ENCODE results near the gene ARHGAP24. TPM values are rescaled to one million over a fixed set of nuclear protein-coding genes. Genes with fewer than 3 reads are reported as not detected.
A peak's percentile ranks its signal among the peaks of the same experiment; 100 is the strongest.

The ARHGAP24 gene
- total and polyA plus RNA-seq, 4 donors, result 16.1 to 40.5 (median 24.4) TPM

DNA sequence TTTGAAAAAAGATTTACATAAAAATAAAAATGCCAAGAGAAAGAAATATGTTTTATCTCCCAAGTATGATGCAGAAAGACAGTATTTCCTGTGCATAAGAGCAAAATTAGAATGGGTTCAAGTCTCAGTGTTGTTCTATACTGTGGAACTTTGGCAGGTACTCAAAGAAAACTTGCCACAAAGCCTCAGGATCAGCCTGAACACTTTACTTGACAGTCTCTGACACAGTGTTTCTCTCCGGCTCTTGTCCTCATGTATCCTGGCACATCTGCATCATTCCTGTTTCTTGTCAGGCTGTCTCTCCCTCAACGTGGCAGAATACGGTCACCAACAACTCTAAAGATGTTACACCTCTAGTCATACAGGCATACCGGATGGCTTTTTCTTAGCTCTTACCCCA lies 273.7 kb downstream of the ARHGAP24 start:
- H3K27me3 ChIP-seq (ENCODE audit: control insufficient read depth, insufficient read depth, low read length), result no peaks in the 10 kb centered on the region
- WGBS (ENCODE audit: insufficient coverage), result 54% methylated on average over 3 of the region's 4 CpGs

DNA sequence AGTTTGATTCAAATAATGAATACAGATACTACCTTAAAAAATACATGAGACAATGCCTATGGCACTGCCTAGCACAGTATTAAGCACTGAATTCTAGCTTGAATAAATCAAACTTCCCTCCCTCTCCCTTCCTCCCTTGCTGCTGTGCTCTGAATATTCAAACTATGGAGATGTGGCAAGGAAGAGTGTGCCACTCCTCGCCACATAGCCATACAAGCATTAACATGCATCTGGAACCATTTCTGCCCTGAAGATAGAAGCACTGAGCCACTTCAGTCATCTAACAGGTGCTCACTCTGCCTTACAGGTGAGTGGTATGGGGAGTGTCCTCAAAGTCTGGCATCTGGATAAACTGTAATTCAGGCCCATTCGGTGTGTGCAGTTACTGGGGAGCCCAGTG lies 276.9 kb downstream of the ARHGAP24 start:
- H3K27ac ChIP-seq (ENCODE audit: low read depth, low read length), result no peak overlapping the region
- no peak for DNase-seq (ENCODE audit: low read depth in 4 of 6, low spot score in 6 of 6)
- no peaks in the 10 kb centered on the region for H3K4me1 ChIP-seq (ENCODE audit: control insufficient read depth, insufficient read depth, low read length)
- H3K4me3 ChIP-seq (ENCODE audit: low read depth, low read length), result no peak overlapping the region
- no peaks in the 10 kb centered on the region for H3K36me3 ChIP-seq (ENCODE audit: control insufficient read depth, insufficient read depth, low read length)
- H3K27me3 ChIP-seq (ENCODE audit: control insufficient read depth, insufficient read depth, low read length), result no peaks in the 10 kb centered on the region
- no peaks in the 10 kb centered on the region for H3K9me3 ChIP-seq (ENCODE audit: control insufficient read depth, insufficient read depth, low read length)
- WGBS (ENCODE audit: insufficient coverage), result 86% methylated on average over 1 of the region's 2 CpGs

More for the DNA sequence above, 273.7 kb downstream of the ARHGAP24 start:
- no peak overlapping the region for H3K4me3 ChIP-seq (ENCODE audit: low read depth, low read length)
- DNase-seq (ENCODE audit: low read depth in 4 of 6, low spot score in 6 of 6), result no peak
- H3K9me3 ChIP-seq (ENCODE audit: control insufficient read depth, insufficient read depth, low read length), result no peaks in the 10 kb centered on the region
- H3K4me1 ChIP-seq (ENCODE audit: control insufficient read depth, insufficient read depth, low read length), result no peaks in the 10 kb centered on the region
- no peaks in the 10 kb centered on the region for H3K36me3 ChIP-seq (ENCODE audit: control insufficient read depth, insufficient read depth, low read length)
- no peak overlapping the region for H3K27ac ChIP-seq (ENCODE audit: low read depth, low read length)

DNA sequence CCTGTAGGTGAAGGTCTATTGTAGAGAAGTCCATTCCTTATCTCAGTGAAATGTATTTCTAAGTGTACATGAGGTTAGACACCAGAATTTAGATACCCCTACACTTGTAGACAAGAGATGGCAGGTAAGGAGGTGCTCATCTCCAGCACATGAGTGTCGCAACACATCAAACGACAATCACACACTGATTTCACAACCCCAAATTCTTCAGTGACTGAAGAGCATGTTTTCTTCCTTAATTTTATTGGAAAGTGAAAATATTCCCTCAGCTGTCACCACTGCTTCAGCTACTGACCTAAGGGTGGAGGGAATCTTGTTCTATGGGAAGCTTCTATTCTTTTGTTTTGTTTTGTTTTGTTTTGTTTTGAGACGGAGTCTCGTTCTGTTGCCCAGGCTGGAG lies 280.3 kb downstream of the ARHGAP24 start:
- Histone ChIP-seq H3K9me3 (ENCODE audit: control insufficient read depth, insufficient read depth, low read length) (no peaks in the 10 kb centered on the region), H3K27ac (ENCODE audit: low read depth, low read length) (no peak overlapping the region), H3K4me3 (ENCODE audit: low read depth, low read length) (no peak overlapping the region), H3K4me1 (ENCODE audit: control insufficient read depth, insufficient read depth, low read length) (no peaks in the 10 kb centered on the region), H3K36me3 (ENCODE audit: control insufficient read depth, insufficient read depth, low read length) (no peaks in the 10 kb centered on the region), H3K27me3 (ENCODE audit: control insufficient read depth, insufficient read depth, low read length) (no peaks in the 10 kb centered on the region)
- no CpG with 5 or more reads among the region's 4 CpGs for WGBS (ENCODE audit: insufficient coverage)
- DNase-seq (ENCODE audit: low read depth in 4 of 6, low spot score in 6 of 6), result no peak

DNA sequence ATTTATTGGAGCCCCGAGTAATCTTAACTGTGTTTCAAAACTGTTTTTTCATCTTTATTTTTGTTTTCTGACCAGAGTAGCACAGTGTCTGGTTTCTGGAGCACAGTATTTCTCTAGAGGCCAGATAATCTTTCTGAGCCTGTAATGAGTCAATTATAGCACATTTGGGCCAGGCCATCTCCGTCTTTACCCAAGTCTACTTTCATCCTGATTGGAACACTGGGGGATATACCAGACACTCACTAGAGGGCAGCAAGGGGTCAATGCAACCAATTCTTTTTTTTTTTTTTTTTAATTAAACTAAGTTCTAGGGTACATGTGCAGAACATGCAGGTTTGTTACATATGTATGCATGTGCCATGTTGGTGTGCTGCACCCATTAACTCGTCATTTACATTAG lies 282.0 kb downstream of the ARHGAP24 start:
- H3K4me1 ChIP-seq (ENCODE audit: control insufficient read depth, insufficient read depth, low read length), result no peaks in the 10 kb centered on the region
- H3K4me3 ChIP-seq (ENCODE audit: low read depth, low read length), result no peak overlapping the region
- no peak overlapping the region for H3K27ac ChIP-seq (ENCODE audit: low read depth, low read length)
- DNase-seq (ENCODE audit: low read depth in 4 of 6, low spot score in 6 of 6), result no peak
- no CpG with 5 or more reads among the region's 3 CpGs for WGBS (ENCODE audit: insufficient coverage)
- H3K36me3 ChIP-seq (ENCODE audit: control insufficient read depth, insufficient read depth, low read length), result no peaks in the 10 kb centered on the region
- no peaks in the 10 kb centered on the region for H3K9me3 ChIP-seq (ENCODE audit: control insufficient read depth, insufficient read depth, low read length)
- no peaks in the 10 kb centered on the region for H3K27me3 ChIP-seq (ENCODE audit: control insufficient read depth, insufficient read depth, low read length)

DNA sequence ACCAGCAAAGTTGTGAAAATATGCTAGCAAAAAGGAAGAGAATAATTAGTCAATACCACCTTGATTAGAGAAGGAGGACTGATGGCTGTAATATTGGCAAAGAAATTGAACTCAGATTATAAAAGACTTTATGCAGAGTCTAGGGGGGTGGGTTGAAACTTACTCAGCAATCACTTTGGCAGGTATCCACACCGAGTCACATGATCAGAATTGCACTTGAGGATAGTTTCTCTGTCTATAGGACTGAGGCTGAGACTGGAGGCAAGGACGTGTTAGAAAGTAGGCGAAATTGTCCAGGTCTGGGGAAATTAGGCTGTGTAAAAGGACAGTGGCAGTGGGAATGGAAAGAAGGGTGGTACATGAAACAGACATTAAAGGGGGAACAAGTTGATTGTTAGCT lies 284.4 kb downstream of the ARHGAP24 start:
- no peak for DNase-seq (ENCODE audit: low read depth in 4 of 6, low spot score in 6 of 6)
- Histone ChIP-seq H3K36me3 (ENCODE audit: control insufficient read depth, insufficient read depth, low read length) (no peaks in the 10 kb centered on the region), H3K9me3 (ENCODE audit: control insufficient read depth, insufficient read depth, low read length) (no peaks in the 10 kb centered on the region), H3K27me3 (ENCODE audit: control insufficient read depth, insufficient read depth, low read length) (no peaks in the 10 kb centered on the region), H3K27ac (ENCODE audit: low read depth, low read length) (no peak overlapping the region), H3K4me3 (ENCODE audit: low read depth, low read length) (no peak overlapping the region), H3K4me1 (ENCODE audit: control insufficient read depth, insufficient read depth, low read length) (no peaks in the 10 kb centered on the region)
- WGBS (ENCODE audit: insufficient coverage), result 85% methylated on average over 3 of the region's 3 CpGs

DNA sequence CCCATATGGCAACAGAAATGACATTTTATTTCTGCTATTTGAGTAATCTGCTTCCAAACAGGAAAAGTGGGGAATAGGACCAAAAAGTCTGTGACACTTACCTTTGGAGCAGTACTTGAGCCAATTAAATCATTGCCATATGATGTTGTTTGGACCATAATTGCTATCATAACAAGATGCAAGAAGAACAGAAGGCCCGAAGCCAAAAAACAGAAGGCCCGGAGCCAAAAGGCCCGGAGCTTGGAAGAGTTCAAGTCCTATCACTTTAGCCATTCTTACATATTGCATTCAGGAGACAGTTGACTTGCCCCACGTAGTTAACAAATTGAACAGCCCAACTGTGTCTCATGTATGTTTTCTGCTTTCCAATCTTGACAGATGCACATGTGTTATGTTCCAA lies 285.6 kb downstream of the ARHGAP24 start:
- Histone ChIP-seq H3K4me3 (ENCODE audit: low read depth, low read length) (no peak overlapping the region), H3K4me1 (ENCODE audit: control insufficient read depth, insufficient read depth, low read length) (no peaks in the 10 kb centered on the region), H3K27ac (ENCODE audit: low read depth, low read length) (no peak overlapping the region), H3K9me3 (ENCODE audit: control insufficient read depth, insufficient read depth, low read length) (no peaks in the 10 kb centered on the region), H3K27me3 (ENCODE audit: control insufficient read depth, insufficient read depth, low read length) (no peaks in the 10 kb centered on the region), H3K36me3 (ENCODE audit: control insufficient read depth, insufficient read depth, low read length) (no peaks in the 10 kb centered on the region)
- 67% methylated on average over 3 of the region's 4 CpGs for WGBS (ENCODE audit: insufficient coverage)
- DNase-seq (ENCODE audit: low read depth in 4 of 6, low spot score in 6 of 6), result peak in 1 of 6 donors; percentile 51

DNA sequence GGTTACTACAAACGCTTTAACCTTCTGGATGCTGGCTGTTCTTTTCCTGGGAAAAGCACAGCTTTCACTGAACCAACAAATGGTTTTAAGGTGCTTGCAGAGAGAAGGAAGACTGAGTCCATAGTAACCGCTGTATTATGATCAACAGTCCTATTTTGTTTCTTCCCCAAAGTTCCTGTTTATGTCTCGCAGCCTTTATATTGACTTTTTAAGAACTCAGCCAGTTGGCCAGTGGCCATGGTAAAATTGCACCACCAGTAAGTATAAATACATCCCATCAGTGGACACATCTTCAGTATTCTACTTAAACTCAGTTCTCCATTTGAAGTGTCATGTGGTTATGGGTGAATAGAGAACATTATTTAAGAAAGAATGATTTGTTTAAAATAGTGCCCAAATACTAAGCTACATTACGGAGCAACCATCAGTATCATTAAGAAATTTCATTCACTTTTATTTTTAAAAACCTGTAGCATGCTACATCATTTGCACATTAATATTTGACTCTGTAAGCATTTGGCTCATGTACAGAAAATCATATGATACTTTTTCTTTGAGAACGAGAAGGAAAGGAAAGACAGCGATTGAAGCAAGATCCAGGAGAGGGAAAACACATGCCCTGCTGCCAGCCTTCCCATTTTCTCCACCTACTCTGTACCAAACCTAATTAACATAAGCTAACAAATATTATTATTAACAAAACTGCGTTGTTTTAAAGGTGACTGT lies 287.0 kb downstream of the ARHGAP24 start:
- H3K27me3 ChIP-seq (ENCODE audit: control insufficient read depth, insufficient read depth, low read length), result no peaks in the 10 kb centered on the region
- DNase-seq (ENCODE audit: low read depth in 4 of 6, low spot score in 6 of 6), result peak in 1 of 6 donors; percentile 29
- WGBS (ENCODE audit: insufficient coverage), result 58% methylated on average over 2 of the region's 7 CpGs
- no peaks in the 10 kb centered on the region for H3K4me1 ChIP-seq (ENCODE audit: control insufficient read depth, insufficient read depth, low read length)
- H3K9me3 ChIP-seq (ENCODE audit: control insufficient read depth, insufficient read depth, low read length), result no peaks in the 10 kb centered on the region
- no peak overlapping the region for H3K27ac ChIP-seq (ENCODE audit: low read depth, low read length)
- no peaks in the 10 kb centered on the region for H3K36me3 ChIP-seq (ENCODE audit: control insufficient read depth, insufficient read depth, low read length)
- H3K4me3 ChIP-seq (ENCODE audit: low read depth, low read length), result no peak overlapping the region

DNA sequence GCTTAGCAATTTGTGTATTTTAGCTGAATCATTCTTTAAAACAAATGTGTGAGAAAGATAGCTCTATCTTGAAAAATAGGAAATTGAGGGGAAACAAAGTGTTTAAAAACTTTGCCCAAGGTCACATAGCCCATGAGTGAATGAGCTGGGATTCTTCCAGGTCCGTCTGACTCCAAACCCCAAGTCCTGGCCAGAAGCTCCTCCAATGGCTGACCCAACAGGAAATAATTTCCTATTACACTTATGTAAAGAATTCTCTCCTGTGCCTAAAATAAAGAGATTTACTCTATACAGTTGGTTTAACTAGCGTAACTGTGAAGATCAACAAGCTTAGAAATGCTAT lies 287.6 kb downstream of the ARHGAP24 start:
- Histone ChIP-seq H3K4me3 (ENCODE audit: low read depth, low read length) (no peak overlapping the region), H3K27me3 (ENCODE audit: control insufficient read depth, insufficient read depth, low read length) (no peaks in the 10 kb centered on the region), H3K36me3 (ENCODE audit: control insufficient read depth, insufficient read depth, low read length) (no peaks in the 10 kb centered on the region), H3K27ac (ENCODE audit: low read depth, low read length) (no peak overlapping the region), H3K9me3 (ENCODE audit: control insufficient read depth, insufficient read depth, low read length) (no peaks in the 10 kb centered on the region), H3K4me1 (ENCODE audit: control insufficient read depth, insufficient read depth, low read length) (no peaks in the 10 kb centered on the region)
- no CpG with 5 or more reads among the region's 2 CpGs for WGBS (ENCODE audit: insufficient coverage)
- DNase-seq (ENCODE audit: low read depth in 4 of 6, low spot score in 6 of 6), result no peak

DNA sequence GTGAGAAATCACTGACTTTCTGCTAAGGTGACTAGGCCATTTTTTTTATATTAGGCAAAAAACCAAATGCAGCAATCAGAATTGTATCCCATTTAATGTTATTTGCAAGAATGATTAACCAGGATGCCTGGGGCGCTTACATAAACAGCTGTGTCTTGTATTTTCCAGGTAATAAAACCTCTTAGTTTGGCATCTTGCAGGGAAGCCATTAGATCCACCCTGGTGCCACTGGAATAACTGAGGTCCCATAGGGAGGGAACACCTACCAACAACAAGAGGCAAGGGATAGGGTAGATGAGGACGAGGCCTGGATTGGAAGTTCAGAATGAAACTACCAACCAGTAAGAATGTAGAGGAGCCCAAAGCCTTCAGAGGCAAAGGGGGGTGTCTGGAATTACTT lies 288.3 kb downstream of the ARHGAP24 start:
- peak in 1 of 6 donors; percentile 36 for DNase-seq (ENCODE audit: low read depth in 4 of 6, low spot score in 6 of 6)
- Histone ChIP-seq H3K27me3 (ENCODE audit: control insufficient read depth, insufficient read depth, low read length) (no peaks in the 10 kb centered on the region), H3K36me3 (ENCODE audit: control insufficient read depth, insufficient read depth, low read length) (no peaks in the 10 kb centered on the region), H3K9me3 (ENCODE audit: control insufficient read depth, insufficient read depth, low read length) (no peaks in the 10 kb centered on the region), H3K4me1 (ENCODE audit: control insufficient read depth, insufficient read depth, low read length) (no peaks in the 10 kb centered on the region), H3K27ac (ENCODE audit: low read depth, low read length) (no peak overlapping the region), H3K4me3 (ENCODE audit: low read depth, low read length) (no peak overlapping the region)
- no CpG with 5 or more reads among the region's 2 CpGs for WGBS (ENCODE audit: insufficient coverage)

DNA sequence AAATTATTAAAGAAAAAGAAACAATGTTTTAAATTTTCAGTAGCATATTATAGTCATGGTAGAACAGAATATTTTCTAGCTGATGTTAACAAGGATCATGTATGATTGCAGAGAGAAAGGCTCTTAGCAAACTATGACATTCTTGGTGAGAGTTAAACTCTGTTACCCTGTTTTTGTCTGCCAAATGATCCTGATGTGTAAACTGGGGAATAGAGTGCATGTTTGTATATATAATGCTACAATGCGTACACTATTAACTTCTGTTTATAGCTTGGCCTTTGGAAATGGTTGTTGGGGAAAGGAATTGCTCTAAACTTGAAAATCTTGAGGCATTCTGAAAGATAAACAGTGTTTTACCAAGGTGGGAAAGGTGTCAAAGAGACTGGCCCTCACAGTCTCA lies 292.7 kb downstream of the ARHGAP24 start:
- H3K4me3 ChIP-seq (ENCODE audit: low read depth, low read length), result no peak overlapping the region
- H3K36me3 ChIP-seq (ENCODE audit: control insufficient read depth, insufficient read depth, low read length), result no peaks in the 10 kb centered on the region
- no CpG with 5 or more reads among the region's 1 CpG for WGBS (ENCODE audit: insufficient coverage)
- no peaks in the 10 kb centered on the region for H3K9me3 ChIP-seq (ENCODE audit: control insufficient read depth, insufficient read depth, low read length)
- H3K27ac ChIP-seq (ENCODE audit: low read depth, low read length), result no peak overlapping the region
- no peak for DNase-seq (ENCODE audit: low read depth in 4 of 6, low spot score in 6 of 6)
- no peaks in the 10 kb centered on the region for H3K4me1 ChIP-seq (ENCODE audit: control insufficient read depth, insufficient read depth, low read length)
- no peaks in the 10 kb centered on the region for H3K27me3 ChIP-seq (ENCODE audit: control insufficient read depth, insufficient read depth, low read length)
